WERI-Rb-1 (cell line): ENCODE results near the gene CNTNAP2.

Experiments used
- DNase-seq: peaks from one replicate; pipeline ENCODE4 v3.0.0-alpha.2; 2020
- H3K27ac ChIP-seq: fragments of 250-450 bp; sonication (Bioruptor Pico); 2 replicates; pipeline ENCODE4 v1.5.1; 2020; ENCODE audit warnings: mild to moderate bottlenecking, moderate library complexity
- H3K27me3 ChIP-seq: fragments of 250-450 bp; sonication (Bioruptor Pico); 2 replicates; pipeline ENCODE4 v1.5.1; 2021; ENCODE audit warnings: mild to moderate bottlenecking, low read depth, moderate library complexity; ENCODE audit not compliant: insufficient read depth, severe bottlenecking
- H3K36me3 ChIP-seq: fragments of 250-450 bp; sonication (Bioruptor Pico); 2 replicates; pipeline ENCODE4 v1.5.1; 2020; ENCODE audit warnings: mild to moderate bottlenecking, moderate library complexity
- H3K4me3 ChIP-seq: 2 replicates; pipeline ENCODE4 v1.5.1; 2011; ENCODE audit warnings: low read depth, mild to moderate bottlenecking, control low read depth, low read length
- H3K9me3 ChIP-seq: fragments of 250-450 bp; sonication (Bioruptor Pico); 2 replicates; pipeline ENCODE4 v1.5.1; 2021; ENCODE audit warnings: mild to moderate bottlenecking, moderate library complexity; ENCODE audit not compliant: severe bottlenecking
- CTCF ChIP-seq: IDR thresholded peaks from 2 replicates; pipeline ENCODE4 v1.5.1; 2011; ENCODE audit warnings: low read depth, mild to moderate bottlenecking, control low read depth, inconsistent platforms, low read length

CNTNAP2 gene

DNA sequence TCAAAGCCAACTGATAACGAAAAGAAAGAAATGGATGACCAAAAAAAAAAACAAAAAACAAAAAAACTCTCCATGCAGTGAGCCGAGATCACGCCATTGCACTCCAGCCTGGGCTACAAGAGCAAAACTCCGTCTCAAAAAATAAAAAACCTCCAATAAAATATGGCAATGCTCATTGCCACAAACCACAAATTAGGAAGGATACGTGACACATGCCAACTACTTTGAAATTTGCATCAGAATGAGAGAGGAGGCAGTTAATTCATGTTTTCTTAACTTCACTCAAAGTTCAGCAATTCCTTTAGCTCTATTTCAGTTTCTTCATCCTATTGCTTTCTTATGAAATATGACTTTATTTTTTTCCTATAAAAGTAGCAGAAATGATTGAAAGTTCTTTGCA is 2075.9 kb downstream of the CNTNAP2 start:
- DNase-seq: no peak
- no peaks in the 10 kb centered on the region for H3K27me3 ChIP-seq
- no peak for TF ChIP-seq CTCF
- H3K9me3 ChIP-seq: no peaks in the 10 kb centered on the region
- no peak overlapping the region for H3K4me3 ChIP-seq
- no peak overlapping the region for H3K27ac ChIP-seq
- no peaks in the 10 kb centered on the region for H3K36me3 ChIP-seq

DNA sequence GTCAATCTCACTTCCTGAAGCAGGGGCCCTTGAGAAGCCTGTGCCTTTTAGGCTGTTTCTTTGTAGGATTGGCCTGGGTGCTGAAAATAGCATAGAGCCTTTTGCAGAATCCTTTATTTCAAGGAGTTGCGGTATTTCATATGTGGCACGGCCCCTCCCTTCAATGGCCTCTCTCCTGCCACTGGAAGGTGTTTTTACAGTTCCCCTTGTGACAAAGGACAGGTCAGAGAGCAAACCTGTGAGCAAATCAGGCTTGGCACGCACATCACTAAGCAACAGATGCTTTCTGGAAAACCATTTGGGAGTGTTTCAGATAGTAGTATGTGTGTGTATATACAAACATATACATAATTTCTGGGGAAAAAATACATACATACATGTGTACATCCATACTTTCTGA is 2085.4 kb downstream of the CNTNAP2 start:
- H3K27ac ChIP-seq: no peak overlapping the region
- no peaks in the 10 kb centered on the region for H3K27me3 ChIP-seq
- no peak overlapping the region for H3K4me3 ChIP-seq
- no peaks in the 10 kb centered on the region for H3K36me3 ChIP-seq
- H3K9me3 ChIP-seq: no peaks in the 10 kb centered on the region
- DNase-seq: no peak
- no peak for TF ChIP-seq CTCF

DNA sequence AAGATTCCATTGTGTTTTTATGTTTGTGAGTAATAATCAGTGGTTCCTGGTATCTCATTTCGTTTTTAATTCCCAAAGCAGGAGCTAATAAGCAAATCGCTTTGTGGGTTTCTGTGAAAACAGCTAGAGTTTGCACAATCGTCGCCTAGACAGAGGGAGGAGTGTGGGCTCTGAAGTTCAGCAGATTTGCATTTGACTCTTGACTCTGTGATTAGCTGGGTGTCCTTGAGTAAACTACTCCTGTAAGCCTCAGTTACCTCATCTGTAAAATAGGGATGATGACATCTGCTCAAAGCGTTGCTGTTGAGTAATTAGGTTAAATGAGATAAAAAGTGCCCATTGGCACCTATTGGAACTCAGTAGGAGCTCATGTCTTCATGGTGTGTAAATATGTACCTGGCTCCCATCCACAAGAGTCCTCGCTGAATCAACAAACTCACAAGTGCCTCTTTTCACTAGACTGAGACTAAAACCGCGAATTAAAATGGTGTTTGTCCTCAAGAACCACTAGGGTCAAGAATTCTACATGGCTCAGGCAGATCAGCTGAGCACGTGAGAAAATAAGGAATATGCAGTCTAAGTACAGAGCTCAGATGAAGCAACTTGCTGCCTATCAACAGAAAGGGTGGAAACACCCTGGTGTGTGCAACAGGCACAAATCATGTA is 2088.2 kb downstream of the CNTNAP2 start:
- Histone ChIP-seq H3K4me3 (no peak overlapping the region), H3K27me3 (no peaks in the 10 kb centered on the region), H3K36me3 (no peaks in the 10 kb centered on the region), H3K27ac (no peak overlapping the region), H3K9me3 (no peaks in the 10 kb centered on the region)
- no peak for DNase-seq
- no peak for TF ChIP-seq CTCF

DNA sequence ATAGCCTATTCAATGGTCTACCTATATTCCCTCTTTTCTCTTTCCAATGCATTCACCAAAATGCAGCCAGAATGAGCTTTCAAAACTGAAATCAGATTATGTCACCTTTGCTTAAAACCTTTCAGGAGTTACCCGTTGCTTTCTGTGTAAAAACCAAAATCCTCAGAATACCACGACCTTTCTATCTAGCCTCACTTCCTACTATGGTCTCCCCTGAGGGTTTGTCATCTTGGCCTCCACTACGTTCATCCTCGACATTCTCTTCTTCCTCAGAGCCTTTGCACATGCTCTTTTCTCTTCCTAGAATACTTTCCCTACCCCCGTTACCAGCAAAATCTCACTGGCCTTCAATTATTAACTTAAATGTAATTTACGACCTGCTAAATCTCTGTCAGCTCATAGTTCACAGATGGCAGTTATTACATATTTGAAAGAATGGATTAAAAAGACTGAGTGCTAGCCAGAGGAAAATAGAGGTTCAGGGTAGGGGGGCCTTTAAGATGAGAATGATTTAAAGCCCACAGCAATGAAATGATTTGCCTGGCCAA is 2093.1 kb downstream of the CNTNAP2 start:
- no peak for TF ChIP-seq CTCF
- H3K27ac ChIP-seq: no peak overlapping the region
- no peak overlapping the region for H3K4me3 ChIP-seq
- no peaks in the 10 kb centered on the region for H3K9me3 ChIP-seq
- DNase-seq: no peak
- no peaks in the 10 kb centered on the region for H3K36me3 ChIP-seq
- H3K27me3 ChIP-seq: no peaks in the 10 kb centered on the region

GRCh38 chr7:148210804-148211325 is 2094.3 kb downstream of the CNTNAP2 start:
- Histone ChIP-seq H3K36me3 (no peaks in the 10 kb centered on the region), H3K27me3 (no peaks in the 10 kb centered on the region), H3K27ac (no peak overlapping the region), H3K4me3 (no peak overlapping the region), H3K9me3 (no peaks in the 10 kb centered on the region)
- DNase-seq: no peak
- no peak for TF ChIP-seq CTCF

GRCh38 chr7:148211740-148212151 is 2095.1 kb downstream of the CNTNAP2 start:
- H3K4me3 ChIP-seq: no peak overlapping the region
- H3K27me3 ChIP-seq: no peaks in the 10 kb centered on the region
- no peak for TF ChIP-seq CTCF
- no peaks in the 10 kb centered on the region for H3K36me3 ChIP-seq
- H3K9me3 ChIP-seq: no peaks in the 10 kb centered on the region
- no peak overlapping the region for H3K27ac ChIP-seq
- DNase-seq: no peak
